Measurements from ENCODE around the gene ISOC1.

The ISOC1 gene

GRCh38 chr5:129107637-129108036 is 13.1 kb downstream of the ISOC1 start:
- DNase-seq (ENCODE audit: low spot score) (no peak), ATAC-seq (ENCODE audit: low read depth) (no peak)
- Histone ChIP-seq H3K36me3 (ENCODE audit: low read depth) (peaks cover 21% of the 10 kb centered on the region), H3K4me3 (ENCODE audit: severe bottlenecking) (no peak overlapping the region), H3K27me3 (ENCODE audit: insufficient read depth, poor library complexity, severe bottlenecking) (no peaks in the 10 kb centered on the region), H3K9me3 (ENCODE audit: severe bottlenecking) (no peaks in the 10 kb centered on the region), H3K27ac (ENCODE audit: poor library complexity, severe bottlenecking) (no peak overlapping the region), H3K4me1 (ENCODE audit: insufficient read depth, poor library complexity, severe bottlenecking) (no peaks in the 10 kb centered on the region)
- TF ChIP-seq, protein P1, sequence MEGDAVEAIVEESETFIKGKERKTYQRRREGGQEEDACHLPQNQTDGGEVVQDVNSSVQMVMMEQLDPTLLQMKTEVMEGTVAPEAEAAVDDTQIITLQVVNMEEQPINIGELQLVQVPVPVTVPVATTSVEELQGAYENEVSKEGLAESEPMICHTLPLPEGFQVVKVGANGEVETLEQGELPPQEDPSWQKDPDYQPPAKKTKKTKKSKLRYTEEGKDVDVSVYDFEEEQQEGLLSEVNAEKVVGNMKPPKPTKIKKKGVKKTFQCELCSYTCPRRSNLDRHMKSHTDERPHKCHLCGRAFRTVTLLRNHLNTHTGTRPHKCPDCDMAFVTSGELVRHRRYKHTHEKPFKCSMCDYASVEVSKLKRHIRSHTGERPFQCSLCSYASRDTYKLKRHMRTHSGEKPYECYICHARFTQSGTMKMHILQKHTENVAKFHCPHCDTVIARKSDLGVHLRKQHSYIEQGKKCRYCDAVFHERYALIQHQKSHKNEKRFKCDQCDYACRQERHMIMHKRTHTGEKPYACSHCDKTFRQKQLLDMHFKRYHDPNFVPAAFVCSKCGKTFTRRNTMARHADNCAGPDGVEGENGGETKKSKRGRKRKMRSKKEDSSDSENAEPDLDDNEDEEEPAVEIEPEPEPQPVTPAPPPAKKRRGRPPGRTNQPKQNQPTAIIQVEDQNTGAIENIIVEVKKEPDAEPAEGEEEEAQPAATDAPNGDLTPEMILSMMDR (IDR thresholded peaks at IDR 0.05; ENCODE audit: poor library complexity, severe bottlenecking), result no peak

DNA sequence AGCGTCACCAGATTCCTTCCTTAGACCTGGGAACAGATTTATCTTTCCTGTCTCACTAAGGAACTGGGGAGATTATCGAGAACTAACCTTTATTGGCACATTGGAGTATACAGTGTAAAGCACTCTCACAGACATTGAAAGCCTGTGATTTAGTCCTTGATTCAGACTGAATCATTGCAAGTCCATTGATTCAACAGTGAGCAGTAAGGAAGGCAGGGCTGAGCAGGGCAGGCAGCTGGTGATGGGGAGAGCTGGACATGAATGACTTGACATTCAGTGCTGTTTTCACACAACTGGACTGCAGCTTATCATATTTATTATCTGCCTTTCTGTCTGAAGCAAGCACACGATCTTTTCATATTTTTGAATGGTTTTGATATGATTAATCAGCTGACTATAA is 16.2 kb downstream of the ISOC1 start:
- H3K36me3 ChIP-seq (ENCODE audit: low read depth), result peaks cover 11% of the 10 kb centered on the region
- peak; percentile 76 for ATAC-seq (ENCODE audit: low read depth)

GRCh38 chr5:129111351-129111750 is 16.8 kb downstream of the ISOC1 start:
- no peak for ATAC-seq (ENCODE audit: low read depth)

More for the DNA sequence above, 16.2 kb downstream of the ISOC1 start:
- Histone ChIP-seq H3K4me3 (ENCODE audit: severe bottlenecking) (no peak overlapping the region), H3K27ac (ENCODE audit: poor library complexity, severe bottlenecking) (no peak overlapping the region), H3K27me3 (ENCODE audit: insufficient read depth, poor library complexity, severe bottlenecking) (no peaks in the 10 kb centered on the region), H3K4me1 (ENCODE audit: insufficient read depth, poor library complexity, severe bottlenecking) (no peaks in the 10 kb centered on the region), H3K9me3 (ENCODE audit: severe bottlenecking) (no peaks in the 10 kb centered on the region)
- TF ChIP-seq, protein P1 (IDR thresholded peaks at IDR 0.05; ENCODE audit: poor library complexity, severe bottlenecking), result no peak
- no peak for DNase-seq (ENCODE audit: low spot score)

GRCh38 chr5:129112295-129112694 is 17.7 kb downstream of the ISOC1 start:
- Histone ChIP-seq H3K36me3 (ENCODE audit: low read depth) (peaks cover 4% of the 10 kb centered on the region; the same call in 1 of the 2 replicates), H3K27me3 (ENCODE audit: insufficient read depth, poor library complexity, severe bottlenecking) (no peaks in the 10 kb centered on the region), H3K9me3 (ENCODE audit: severe bottlenecking) (no peaks in the 10 kb centered on the region), H3K27ac (ENCODE audit: poor library complexity, severe bottlenecking) (no peak overlapping the region), H3K4me3 (ENCODE audit: severe bottlenecking) (no peak overlapping the region), H3K4me1 (ENCODE audit: insufficient read depth, poor library complexity, severe bottlenecking) (no peaks in the 10 kb centered on the region)
- TF ChIP-seq, protein P1 (IDR thresholded peaks at IDR 0.05; ENCODE audit: poor library complexity, severe bottlenecking), result no peak
- DNase-seq (ENCODE audit: low spot score) (no peak), ATAC-seq (ENCODE audit: low read depth) (no peak)

More at GRCh38 chr5:129111351-129111750, 16.8 kb downstream of the ISOC1 start:
- no peaks in the 10 kb centered on the region for H3K27me3 ChIP-seq (ENCODE audit: insufficient read depth, poor library complexity, severe bottlenecking)
- TF ChIP-seq, protein P1 (IDR thresholded peaks at IDR 0.05; ENCODE audit: poor library complexity, severe bottlenecking), result no peak
- no peak overlapping the region for H3K27ac ChIP-seq (ENCODE audit: poor library complexity, severe bottlenecking)
- H3K36me3 ChIP-seq (ENCODE audit: low read depth), result peaks cover 7% of the 10 kb centered on the region; the same call in 1 of the 2 replicates
- DNase-seq (ENCODE audit: low spot score), result no peak
- no peaks in the 10 kb centered on the region for H3K9me3 ChIP-seq (ENCODE audit: severe bottlenecking)
- no peak overlapping the region for H3K4me3 ChIP-seq (ENCODE audit: severe bottlenecking)
- H3K4me1 ChIP-seq (ENCODE audit: insufficient read depth, poor library complexity, severe bottlenecking), result no peaks in the 10 kb centered on the region

- no peaks in the 10 kb centered on the region for H3K36me3 ChIP-seq (ENCODE audit: low read depth)
- no peak for ATAC-seq (ENCODE audit: low read depth)
- TF ChIP-seq, protein P1 (IDR thresholded peaks at IDR 0.05; ENCODE audit: poor library complexity, severe bottlenecking), result peak; percentile 41
Measured at GRCh38 chr5:129113867-129114266, 19.3 kb downstream of the ISOC1 start.

More at GRCh38 chr5:129113867-129114266, 19.3 kb downstream of the ISOC1 start:
- Histone ChIP-seq H3K4me1 (ENCODE audit: insufficient read depth, poor library complexity, severe bottlenecking) (no peaks in the 10 kb centered on the region), H3K27ac (ENCODE audit: poor library complexity, severe bottlenecking) (no peak overlapping the region), H3K27me3 (ENCODE audit: insufficient read depth, poor library complexity, severe bottlenecking) (no peaks in the 10 kb centered on the region), H3K4me3 (ENCODE audit: severe bottlenecking) (no peak overlapping the region), H3K9me3 (ENCODE audit: severe bottlenecking) (no peaks in the 10 kb centered on the region)
- no peak for DNase-seq (ENCODE audit: low spot score)
